ENCODE measurements around the gene KLHL30.
"Not testable (repeated sequence)": the region's sequence is repeated elsewhere in the genome, so short reads cannot be mapped to it uniquely, and the experiment has no call there.

Gene KLHL30

GRCh38 chr2:238114331-238114841, 24.1 kb upstream of the KLHL30 start:
- no peak for ATAC-seq
- TF ChIP-seq ZNF8 (CRISPR knock-in tag; IDR thresholded peaks at IDR 0.05): no peak
- TF ChIP-seq ZFP30 (CRISPR knock-in tag; IDR thresholded peaks at IDR 0.05): no peak
- no peak for TF ChIP-seq ZFP3 (CRISPR knock-in tag; IDR thresholded peaks at IDR 0.05)
- TF ChIP-seq RARB (CRISPR knock-in tag; IDR thresholded peaks at IDR 0.05): no peak
- no peak for TF ChIP-seq ZNF70 (CRISPR knock-in tag; IDR thresholded peaks at IDR 0.05)
- TF ChIP-seq BACH2 (CRISPR knock-in tag; IDR thresholded peaks at IDR 0.05; ENCODE audit: borderline replicate concordance): no peak
- TF ChIP-seq, protein P1, sequence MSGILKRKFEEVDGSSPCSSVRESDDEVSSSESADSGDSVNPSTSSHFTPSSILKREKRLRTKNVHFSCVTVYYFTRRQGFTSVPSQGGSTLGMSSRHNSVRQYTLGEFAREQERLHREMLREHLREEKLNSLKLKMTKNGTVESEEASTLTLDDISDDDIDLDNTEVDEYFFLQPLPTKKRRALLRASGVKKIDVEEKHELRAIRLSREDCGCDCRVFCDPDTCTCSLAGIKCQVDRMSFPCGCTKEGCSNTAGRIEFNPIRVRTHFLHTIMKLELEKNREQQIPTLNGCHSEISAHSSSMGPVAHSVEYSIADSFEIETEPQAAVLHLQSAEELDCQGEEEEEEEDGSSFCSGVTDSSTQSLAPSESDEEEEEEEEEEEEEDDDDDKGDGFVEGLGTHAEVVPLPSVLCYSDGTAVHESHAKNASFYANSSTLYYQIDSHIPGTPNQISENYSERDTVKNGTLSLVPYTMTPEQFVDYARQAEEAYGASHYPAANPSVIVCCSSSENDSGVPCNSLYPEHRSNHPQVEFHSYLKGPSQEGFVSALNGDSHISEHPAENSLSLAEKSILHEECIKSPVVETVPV (CRISPR knock-in tag; IDR thresholded peaks at IDR 0.05): no peak
- TF ChIP-seq POU6F1 (CRISPR knock-in tag; IDR thresholded peaks at IDR 0.05; ENCODE audit: borderline replicate concordance, low read depth): no peak
- TF ChIP-seq ZNF565 (CRISPR knock-in tag; conservative IDR thresholded peaks at IDR 0.05; ENCODE audit: low read depth): no peak
- TF ChIP-seq GLIS3 (CRISPR knock-in tag; IDR thresholded peaks at IDR 0.05): no peak
- no peak for TF ChIP-seq TSHZ2 (CRISPR knock-in tag; IDR thresholded peaks at IDR 0.05)

DNA sequence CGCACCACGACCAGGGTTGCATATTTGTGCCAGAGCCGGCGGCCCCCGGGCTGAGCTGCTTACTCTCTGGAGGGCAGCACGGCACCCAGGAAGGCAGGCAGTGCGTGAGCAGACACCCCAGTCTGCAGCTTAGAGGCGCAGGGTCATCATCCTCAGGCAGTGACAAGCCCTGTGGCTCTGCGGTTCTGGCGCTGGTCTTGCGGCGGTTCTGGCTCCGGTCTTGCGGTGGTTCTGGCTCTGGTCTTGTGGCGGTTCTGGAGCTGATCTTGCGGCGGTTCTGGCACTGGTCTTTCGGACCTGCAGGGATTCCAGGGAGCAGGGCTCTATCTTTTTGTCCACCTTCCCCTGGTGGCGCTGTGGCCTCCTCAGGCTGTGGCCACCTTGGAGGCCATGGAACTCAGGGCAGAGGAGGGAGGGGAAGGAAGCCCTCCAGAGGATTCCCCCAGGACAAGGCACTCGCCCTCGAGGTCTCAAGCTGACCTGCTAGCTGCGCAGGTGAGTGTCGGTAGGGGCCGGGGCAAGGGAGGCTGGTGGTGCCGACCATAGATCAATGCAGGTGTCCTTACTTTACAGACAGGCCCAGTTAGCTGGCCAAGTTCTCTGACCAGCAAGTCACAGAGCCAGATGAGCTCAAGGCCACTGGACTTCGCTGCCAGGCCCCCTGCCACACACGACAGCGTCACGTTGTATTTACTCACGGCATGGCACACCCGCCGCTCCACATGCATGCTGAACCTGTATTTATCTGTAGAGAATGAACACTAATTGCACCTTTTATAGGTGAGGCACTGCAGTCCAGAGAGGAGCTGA, 23.4 kb upstream of the KLHL30 start:
- no peak for TF ChIP-seq OSR1 (CRISPR knock-in tag; IDR thresholded peaks at IDR 0.05)
- no peak for TF ChIP-seq BACH2 (CRISPR knock-in tag; IDR thresholded peaks at IDR 0.05; ENCODE audit: borderline replicate concordance)

DNA sequence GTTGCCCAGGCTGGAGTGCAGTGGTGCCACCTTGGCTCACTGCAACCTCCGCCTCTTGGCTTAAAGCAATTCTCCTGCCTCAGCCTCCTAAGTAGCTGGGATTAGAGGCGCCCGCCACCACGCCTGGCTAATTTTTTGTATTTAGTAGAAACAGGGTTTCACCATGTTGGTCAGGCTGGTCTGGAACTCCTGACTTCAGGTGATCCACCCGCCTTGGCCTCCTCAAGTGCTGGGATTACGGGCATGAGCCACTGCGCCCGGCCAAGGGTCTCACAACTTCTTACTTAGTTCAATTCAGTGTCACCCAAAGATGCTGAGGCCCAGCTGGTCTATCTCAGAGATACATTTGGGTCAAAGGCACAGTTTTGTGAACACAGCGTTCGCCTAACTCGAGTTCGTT, 22.8 kb upstream of the KLHL30 start:
- ATAC-seq: not testable (repeated sequence)

More for the DNA sequence above, 23.4 kb upstream of the KLHL30 start:
- no peak for ATAC-seq

DNA sequence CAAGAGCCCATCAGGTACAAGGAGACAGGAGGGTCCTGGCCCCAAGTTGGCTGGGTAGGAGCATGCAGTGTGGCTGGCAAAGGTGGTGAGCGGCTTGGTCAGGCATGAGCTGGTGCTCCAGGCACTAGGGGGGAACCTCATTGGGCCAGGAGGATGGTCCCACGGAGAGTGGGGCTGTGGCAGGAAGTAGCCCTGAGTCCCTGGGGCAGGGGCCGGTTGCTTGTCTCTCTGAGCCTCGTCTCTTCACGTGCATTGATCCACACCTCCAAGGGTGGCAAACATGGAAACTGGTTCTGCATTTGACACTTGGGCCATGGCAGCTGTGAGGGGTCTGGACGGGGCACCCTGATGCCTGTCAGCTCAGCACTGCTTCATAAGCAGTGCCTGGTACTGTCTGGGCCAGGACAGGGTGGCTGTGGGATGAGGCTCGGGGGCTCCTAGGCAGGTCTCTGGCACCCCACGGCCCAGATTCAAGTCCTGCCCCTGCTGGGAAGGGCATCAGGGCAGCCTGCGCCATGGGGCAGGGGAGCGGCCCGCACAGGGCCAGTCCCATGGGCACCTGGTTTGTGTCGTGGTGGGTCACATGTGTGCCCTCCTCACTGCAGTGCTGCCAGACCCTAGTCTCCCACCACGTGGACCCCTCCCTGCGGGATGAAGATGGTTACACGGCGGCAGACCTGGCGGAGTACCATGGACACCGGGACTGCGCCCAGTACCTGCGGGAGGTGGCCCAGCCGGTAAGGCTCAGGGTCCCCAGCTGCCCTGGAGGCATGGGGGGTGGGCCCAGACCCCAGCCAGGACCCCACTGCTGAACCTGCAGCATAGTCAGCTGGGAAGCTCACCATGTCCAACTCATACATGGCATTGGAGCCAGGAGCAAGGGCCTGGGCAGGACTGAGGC, 21.9 kb upstream of the KLHL30 start:
- no peak for ATAC-seq
- TF ChIP-seq ZC3H10 (CRISPR knock-in tag; IDR thresholded peaks at IDR 0.05) (no peak), CSDC2 (CRISPR knock-in tag; IDR thresholded peaks at IDR 0.05) (no peak)

DNA sequence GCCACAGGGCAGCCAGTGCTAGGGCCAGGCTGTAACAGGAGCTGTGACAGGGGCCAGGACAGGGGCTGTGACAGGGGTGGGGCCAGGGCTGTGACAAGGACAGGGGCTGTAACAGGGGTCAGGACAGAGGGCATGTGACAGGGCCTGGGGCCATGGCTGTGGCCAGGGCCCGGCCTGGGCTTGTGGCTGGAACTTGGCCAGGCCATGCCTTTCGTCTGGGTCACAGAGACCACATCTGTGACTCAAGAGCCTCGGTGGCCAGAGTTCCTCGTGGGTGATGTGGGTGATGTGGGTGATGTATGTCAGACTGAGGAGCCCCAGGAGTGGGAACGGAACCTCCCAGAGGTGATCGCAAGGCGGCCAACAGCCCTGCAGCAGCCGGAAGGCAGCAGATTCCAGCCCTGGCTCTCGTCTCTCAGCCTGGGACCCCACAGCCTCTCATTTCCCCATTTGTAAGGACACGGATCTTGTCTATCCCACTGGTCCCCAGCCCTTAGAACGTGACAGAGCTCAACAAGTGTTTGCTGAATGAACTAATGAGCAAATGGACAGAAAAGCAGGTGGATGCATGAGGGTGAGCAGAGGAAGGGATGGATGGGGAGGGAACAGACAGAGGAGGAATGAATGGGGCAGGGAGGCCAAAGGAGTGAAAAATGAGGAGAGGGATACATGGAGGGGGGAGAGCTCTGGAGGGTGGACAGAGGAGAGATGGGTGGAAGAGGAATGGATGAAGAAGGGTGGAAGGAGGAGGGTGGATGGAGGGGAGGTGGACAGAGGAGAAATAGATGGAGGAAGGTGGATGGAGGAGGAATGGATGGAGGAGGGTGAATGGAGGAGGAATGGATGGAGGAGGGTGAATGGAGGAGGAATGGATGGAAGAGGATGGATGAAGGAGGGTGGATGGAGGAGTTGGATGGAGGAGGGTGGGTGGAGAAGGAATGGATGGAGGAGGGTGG, 21.0 kb upstream of the KLHL30 start:
- no peak for ATAC-seq
- no peak for TF ChIP-seq PPARA (CRISPR knock-in tag; IDR thresholded peaks at IDR 0.05; ENCODE audit: borderline replicate concordance)
- TF ChIP-seq GLIS3 (CRISPR knock-in tag; IDR thresholded peaks at IDR 0.05): no peak
- no peak for TF ChIP-seq ZFP30 (CRISPR knock-in tag; IDR thresholded peaks at IDR 0.05)
- TF ChIP-seq ZNF8 (CRISPR knock-in tag; IDR thresholded peaks at IDR 0.05): no peak
- no peak for TF ChIP-seq ZNF70 (CRISPR knock-in tag; IDR thresholded peaks at IDR 0.05)
- no peak for TF ChIP-seq CSDC2 (CRISPR knock-in tag; IDR thresholded peaks at IDR 0.05)
- TF ChIP-seq, protein P1 (CRISPR knock-in tag; IDR thresholded peaks at IDR 0.05): no peak
- TF ChIP-seq TCF4 (CRISPR knock-in tag; IDR thresholded peaks at IDR 0.05; ENCODE audit: borderline replicate concordance): no peak
- no peak for TF ChIP-seq BACH2 (CRISPR knock-in tag; IDR thresholded peaks at IDR 0.05; ENCODE audit: borderline replicate concordance)
- TF ChIP-seq ZNF565 (CRISPR knock-in tag; conservative IDR thresholded peaks at IDR 0.05; ENCODE audit: low read depth): no peak
- no peak for TF ChIP-seq ZC3H10 (CRISPR knock-in tag; IDR thresholded peaks at IDR 0.05)

All from SK-N-SH treated with all-trans-retinoic acid at 6 μM for 48 hours (cell line).